HG03039 (cell line): ENCODE measurements around the gene PITX2.
"Not testable (repeated sequence)": the region's sequence is repeated elsewhere in the genome, so short reads cannot be mapped to it uniquely, and the experiment has no call there.

Experiments used
- ATAC-seq: cut with Tn5 transposase; IDR thresholded peaks from one replicate; pipeline ENCODE4 v1.9.1; 2021; ENCODE audit warnings: mild to moderate bottlenecking, moderate library complexity; ENCODE audit not compliant: unreplicated experiment

The PITX2 gene

DNA sequence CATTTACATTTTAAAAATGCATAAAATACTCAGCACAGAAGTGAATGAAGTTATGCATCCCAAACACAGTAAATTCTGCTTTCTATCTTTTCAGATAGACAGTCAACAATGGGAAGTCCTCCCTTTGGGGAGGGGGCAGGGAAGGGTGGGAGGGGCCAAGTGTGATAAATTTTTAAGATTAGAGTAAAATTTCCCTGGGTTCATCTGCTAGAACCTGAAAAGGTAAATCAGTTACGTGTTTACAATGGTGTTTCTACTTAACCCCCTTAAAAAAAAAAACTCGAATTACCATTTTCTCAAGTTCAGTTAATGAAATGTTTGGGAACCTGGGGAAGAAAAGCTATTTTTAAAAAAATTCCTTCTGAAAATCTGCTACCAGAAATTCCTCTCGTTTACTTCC, 9.1 kb downstream of the PITX2 start:
- no peak for ATAC-seq

GRCh38 chr4:110612631-110613269, 10.1 kb downstream of the PITX2 start:
- no peak for ATAC-seq

GRCh38 chr4:110611968-110612447, 10.9 kb downstream of the PITX2 start:
- ATAC-seq, result no peak

DNA sequence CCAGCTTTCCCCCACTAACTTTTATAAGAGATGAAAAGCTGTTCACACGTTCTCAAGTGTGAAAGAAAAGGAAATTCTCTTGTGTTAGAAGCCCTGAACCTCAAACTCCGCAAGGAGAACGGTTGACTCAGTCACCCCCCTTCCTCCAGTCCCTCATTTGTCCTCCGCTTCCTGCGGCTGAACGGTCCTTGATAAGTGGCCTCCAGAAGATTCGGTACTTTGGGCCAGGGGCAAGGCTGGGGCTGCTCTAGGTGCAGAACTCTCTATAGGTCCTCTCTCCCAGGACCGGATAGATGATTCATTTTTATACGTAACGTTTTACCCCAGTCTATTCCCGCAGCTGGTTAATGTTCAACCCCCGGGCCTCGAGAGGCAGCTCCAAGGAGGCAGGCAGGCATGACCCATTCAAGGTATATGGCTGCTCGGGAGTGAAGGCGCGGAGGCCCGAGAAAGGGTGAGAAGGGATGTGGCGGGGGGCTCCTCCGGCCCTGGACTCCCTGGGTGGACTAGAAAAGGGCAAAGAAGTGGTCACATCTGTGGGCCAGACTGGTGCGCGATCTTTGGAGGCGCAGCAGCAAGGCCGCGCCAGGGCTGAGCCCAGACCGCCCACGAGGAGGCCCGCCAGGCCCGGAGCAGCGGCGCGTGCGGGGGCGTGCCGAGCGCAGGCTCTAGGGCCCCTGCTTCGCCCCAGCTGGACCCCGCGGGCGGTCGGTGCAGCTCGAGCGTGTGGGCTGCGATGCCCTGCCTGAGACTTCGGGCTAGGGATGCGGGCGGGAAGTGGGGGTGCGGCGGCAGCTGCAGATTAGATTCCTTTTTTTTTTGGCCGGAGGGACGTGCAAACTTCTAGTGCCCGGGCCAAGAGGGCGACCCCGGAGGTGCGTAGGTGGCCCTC, 11.7 kb downstream of the PITX2 start:
- ATAC-seq, result peak; percentile 54

DNA sequence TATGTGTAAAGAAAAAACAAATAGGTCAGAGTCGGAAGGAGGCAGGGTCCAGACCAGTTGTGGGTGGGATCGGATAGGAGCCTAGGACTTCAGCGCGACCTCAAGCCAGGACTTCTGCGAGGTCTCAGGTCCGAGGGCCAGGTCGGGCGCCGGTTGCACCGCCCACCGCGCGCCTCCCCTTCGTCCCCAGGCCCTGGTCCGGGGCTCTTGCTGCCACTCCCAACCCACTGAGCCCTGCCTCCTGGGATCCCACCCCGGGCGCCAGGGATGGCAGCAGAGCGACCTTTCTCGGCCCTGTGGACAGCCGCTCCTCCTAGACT, 12.3 kb downstream of the PITX2 start:
- no peak for ATAC-seq

DNA sequence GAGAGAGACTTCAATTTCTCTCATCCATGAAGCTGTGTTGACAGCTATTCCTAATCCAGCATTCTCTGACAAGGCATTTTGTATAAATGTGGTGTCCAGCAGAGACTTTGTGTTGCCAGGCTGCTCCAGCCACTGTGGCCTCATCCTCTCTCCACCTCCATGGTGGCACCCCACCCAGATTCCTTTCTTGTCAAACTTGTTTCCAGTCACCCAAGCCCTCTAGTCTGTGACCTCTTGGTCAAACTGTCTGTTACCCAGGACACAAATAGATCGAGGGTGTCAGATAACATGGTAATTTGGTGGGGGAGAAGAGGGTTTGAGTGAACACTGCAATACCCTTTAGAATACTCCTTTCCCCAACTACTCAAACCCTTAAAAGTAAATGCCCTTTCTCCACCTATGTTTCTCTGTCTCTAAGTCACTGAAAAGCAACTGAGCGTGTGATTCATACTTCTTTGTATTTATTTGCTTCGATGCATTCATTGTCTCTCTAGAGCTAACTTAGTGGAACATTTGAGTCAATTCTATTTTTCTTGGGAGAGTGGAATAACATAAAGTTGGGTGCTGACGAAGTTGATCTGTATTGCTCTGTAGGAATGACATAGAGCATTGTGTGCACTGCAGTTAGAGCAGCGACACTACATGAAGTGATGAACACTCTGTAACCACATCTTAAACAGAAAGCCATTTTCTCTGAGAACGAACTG, 13.7 kb downstream of the PITX2 start:
- ATAC-seq, result no peak

- ATAC-seq, result no peak
Observed at GRCh38 chr4:110605077-110605476, 17.8 kb downstream of the PITX2 start.

DNA sequence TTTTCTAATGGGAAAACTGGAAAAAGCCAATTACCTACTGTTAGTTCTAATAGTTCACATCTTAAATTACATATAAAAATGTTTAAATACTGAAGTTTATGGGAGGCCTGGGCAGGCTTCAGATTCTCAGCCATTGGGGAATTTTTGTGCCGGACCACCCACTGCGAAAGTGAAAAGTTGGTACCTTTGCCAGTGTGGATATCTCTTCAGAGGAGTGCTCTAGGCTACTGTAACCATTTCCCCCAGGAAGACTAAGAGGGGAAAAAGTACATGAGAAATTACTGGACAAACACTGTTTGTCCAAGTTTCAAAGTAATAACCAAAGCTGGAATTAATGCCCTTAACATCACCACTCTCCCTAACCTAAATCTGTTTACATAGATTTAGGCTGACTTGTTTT, 20.8 kb downstream of the PITX2 start:
- ATAC-seq, result no peak

- ATAC-seq, result no peak
Observed at GRCh38 chr4:110597582-110597981, 25.3 kb downstream of the PITX2 start.

- ATAC-seq, result no peak
Observed at GRCh38 chr4:110596431-110596830, 26.4 kb downstream of the PITX2 start.

GRCh38 chr4:110595583-110595982, 27.3 kb downstream of the PITX2 start:
- ATAC-seq, result no peak

GRCh38 chr4:110589297-110589696, 33.6 kb downstream of the PITX2 start:
- ATAC-seq, result no peak

DNA sequence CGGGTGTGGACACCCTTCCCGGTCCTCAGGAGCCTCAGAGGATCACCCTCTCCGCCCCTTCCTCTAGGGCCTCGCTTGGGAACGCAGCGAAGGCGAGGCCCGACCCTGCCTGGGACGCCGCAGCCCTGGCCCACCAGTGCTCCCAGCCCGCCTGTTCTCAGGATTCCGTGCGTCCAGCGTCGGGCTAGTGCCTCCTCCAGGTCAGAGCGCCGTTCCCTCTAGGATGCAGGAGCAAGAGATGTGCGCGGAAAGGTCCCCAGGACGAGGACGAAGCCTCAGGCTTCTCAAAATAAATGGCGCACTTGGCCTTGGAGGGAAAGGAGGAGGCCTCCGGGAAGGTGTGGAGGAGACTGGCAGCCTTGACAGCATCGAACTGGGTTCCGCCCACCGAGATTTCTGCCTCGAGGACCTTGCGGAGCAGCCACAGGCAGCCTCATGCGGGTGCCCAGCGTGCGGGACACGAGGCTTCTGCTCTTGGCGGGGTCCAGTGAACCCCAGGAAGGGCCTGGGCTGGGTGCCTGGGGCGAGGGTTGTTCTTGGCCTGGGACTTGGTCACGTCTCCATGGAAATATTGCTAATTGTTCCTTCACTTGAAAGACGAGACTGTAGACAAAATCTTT, 35.1 kb downstream of the PITX2 start:
- ATAC-seq, result no peak

DNA sequence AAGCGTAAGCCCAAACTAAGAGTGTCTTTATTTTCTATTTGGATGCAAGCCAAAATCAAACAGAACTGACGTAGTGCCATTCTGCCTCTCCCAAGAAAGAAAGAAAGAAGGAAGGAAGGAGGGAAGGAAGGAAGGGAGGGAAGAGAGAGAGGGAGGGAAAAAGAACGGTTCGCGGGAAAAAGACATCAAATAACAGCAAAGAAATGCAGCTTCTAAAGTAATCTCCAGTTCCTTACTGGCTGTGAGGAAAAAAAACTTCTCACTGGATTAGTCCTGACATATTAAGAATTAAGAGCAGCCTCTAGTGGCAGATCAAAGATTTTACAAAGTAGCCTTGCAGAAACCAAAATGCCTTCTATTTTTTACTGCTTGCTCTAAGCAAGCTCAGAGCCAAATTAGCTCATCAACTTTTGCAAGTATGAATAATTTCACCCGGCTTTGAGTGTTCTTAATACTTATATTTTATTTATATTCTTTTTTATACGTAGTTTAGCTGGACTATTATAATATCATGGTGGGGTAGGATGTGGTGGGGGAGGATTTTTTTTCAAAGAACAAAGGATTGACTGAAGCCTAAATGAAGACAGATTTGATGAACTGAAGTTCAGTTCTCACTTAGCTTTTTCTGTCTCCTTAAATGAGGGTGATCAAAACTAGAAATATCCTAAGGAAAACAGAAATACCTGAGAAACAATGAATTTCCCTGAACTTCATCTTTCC, 36.6 kb downstream of the PITX2 start:
- ATAC-seq, result no peak

DNA sequence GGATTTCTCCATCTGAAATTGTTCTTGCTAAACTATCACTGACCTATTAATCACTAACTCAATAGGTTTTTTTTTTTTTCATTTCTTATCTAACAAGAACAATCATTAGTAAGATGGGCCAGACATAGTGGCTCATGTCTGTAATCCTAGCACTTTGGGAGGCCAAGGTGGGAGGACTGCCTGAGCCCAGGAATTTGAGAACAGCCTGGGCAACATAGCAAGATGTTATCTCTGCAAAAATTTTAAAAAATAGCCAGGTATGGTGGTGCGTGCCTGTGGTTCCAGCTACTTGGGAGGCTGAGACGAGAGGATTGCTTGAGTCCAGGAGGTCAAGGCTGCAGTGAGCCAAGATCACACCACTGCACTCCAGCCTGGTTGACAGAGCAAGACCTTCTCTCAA, 46.2 kb downstream of the PITX2 start:
- not testable (repeated sequence) for ATAC-seq
